ENCODE measurements around the gene FAM234B.

FAM234B gene, protein sequence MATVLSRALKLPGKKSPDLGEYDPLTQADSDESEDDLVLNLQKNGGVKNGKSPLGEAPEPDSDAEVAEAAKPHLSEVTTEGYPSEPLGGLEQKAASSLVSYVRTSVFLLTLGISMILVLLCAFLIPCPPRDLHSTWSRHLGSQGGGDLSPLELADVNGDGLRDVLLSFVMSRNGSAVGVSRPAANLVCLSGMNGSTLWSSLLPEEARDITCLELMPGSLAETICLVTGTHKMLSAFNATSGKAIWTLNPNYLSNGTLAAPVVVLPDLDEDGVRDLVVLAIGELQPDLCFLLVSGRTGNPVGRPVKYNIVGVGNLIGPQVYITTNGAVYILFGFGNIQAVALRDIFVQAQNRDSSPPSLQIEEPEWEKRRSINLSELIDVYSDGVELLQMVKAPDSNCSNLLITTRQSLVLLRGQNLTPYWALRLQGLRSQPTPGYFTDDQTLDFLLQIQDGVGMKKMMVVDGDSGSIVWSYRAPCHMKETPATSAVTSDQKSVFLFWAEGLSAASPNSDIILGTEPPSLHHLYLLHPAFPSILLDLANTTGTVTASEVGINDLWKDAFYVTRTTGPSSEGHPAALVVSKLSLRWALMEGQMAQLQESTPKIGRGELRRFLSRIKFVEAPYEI

DNA sequence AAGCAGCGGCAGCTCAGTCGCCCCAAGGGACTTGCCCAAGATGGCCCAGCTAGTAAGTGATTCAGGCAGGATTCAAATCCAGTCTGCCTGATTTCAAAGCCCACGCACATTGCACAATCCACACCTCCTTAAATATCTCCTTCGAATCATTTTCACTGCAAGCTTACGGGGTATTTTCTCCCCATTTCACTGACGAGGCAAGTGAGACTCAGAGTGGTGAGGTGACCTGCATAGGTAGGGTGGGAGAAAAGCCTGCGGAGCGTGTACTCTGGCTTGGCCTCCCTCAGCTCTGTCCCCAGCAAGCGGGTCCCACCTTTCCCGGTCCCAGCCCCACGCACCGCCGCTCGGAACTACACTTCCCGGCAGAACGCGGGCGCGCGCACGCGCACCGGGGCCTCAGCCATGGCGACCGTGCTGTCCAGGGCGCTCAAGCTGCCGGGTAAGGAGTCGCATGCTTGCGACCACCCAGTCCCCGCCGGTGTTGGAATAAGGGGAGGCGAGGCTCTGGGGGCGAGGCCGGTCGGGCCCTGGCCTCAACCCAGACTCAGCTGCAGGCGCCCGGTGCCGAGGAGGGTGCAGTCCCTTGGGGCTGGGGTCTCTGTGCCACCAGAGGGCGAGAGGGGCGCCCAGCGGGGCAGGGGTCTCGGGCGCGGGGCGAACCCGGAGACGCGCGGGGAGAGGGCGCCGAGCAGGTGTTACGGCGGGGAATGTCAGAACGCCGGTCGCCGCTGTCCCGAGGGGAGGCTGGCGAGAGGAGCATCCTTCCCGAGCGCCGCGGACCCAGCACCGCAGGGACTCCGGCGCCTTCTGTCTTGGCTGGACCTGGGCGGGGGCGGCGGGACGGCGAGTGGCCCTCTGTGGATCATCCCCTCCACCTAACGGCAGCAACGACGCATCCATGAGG, at the start of gene FAM234B:
FAM234B (plus strand) TSS at position 380 of the 904 bp plus-strand sequence; CDS start at position 403, 23 bp downstream.
- DNase-seq (ENCODE audit: insufficient read length, low spot score) (peak; percentile 85), FAIRE-seq (no peak)
- TF ChIP-seq POLR2A (IDR thresholded peaks at IDR 0.05; ENCODE audit: low read depth, low read length), result peak; percentile 62

DNA sequence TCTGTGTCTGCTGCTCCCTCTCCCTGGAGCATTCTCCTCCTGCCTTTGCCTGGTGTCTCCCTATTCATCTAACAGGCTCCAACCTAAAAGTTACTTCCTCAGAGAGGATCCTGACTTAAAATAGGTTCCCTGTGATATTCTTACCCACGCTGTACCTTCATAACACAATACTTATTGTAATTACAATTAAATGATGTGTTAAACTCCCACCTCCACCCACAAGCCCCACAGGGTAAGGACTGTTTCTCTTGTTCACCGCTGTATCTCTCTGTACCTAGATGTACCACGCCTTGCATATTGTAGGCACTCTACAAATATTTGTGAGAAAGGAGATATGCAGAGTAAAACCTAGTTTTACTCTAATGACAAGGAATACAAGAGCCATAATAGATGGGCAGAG, 49.1 kb upstream of the FAM234B start:
- FAIRE-seq, result no peak
- TF ChIP-seq POLR2A (IDR thresholded peaks at IDR 0.05; ENCODE audit: low read depth, low read length), result no peak
- DNase-seq (ENCODE audit: insufficient read length, low spot score), result no peak

DNA sequence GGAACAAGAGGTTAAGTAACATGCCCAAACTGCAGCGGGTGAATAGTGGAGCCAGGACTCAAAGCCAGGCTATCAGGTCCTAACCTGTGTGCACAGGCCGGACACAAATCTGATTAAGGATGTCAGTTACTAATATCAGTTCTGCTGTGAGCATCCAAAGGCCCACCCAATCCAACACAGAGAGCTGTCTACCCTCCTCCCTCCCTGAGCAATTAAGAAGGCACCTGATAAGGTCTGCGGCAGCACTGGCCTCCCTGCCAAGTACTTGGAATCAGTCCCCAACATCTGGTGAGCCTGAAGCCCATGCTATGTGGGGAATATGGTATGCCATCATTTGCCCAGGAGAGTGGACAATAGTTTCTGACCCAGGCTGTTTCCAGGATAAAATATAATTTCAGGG, 48.0 kb upstream of the FAM234B start:
- DNase-seq (ENCODE audit: insufficient read length, low spot score) (no peak), FAIRE-seq (no peak)
- TF ChIP-seq POLR2A (IDR thresholded peaks at IDR 0.05; ENCODE audit: low read depth, low read length), result no peak

DNA sequence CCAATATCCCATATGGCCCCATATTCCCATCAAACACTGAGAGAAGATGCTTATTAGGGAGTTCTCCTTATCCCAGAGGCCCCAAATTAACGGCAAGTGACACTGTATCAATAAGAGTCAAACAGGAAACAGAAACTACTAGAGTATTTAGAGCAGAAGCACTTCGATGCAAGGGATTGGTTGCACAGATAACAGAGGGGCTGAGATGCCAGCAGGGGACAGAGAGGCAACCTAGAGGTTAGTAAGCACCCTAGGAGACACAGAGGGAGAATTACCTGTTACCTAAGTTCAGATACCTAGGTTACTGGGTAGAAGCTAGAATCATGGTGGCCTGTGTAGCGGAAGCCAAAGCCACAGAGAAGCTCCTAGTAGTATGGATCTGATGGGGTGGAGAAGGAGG, 47.0 kb upstream of the FAM234B start:
- TF ChIP-seq POLR2A (IDR thresholded peaks at IDR 0.05; ENCODE audit: low read depth, low read length), result no peak
- DNase-seq (ENCODE audit: insufficient read length, low spot score) (no peak), FAIRE-seq (no peak)

DNA sequence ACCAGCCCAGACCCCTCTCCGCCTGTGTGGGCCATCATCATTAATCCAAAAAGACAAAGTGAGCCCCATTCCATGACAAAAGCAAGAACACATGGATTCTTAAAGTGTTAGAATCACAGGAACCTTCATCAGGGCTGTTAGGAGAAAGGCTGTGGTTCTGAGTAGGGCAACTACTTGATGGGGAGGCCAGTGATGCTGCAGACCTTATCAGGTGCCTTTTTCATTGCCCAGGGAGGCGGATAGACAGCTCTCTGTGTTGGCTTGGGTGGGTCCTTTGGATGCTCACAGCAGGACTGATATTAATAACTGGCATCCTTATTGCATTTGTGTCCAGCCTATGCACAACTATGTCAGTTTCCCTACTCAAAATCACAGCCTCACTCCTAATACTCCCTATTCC, 46.4 kb upstream of the FAM234B start:
- FAIRE-seq (no peak), DNase-seq (ENCODE audit: insufficient read length, low spot score) (no peak)
- TF ChIP-seq POLR2A (IDR thresholded peaks at IDR 0.05; ENCODE audit: low read depth, low read length), result no peak

DNA sequence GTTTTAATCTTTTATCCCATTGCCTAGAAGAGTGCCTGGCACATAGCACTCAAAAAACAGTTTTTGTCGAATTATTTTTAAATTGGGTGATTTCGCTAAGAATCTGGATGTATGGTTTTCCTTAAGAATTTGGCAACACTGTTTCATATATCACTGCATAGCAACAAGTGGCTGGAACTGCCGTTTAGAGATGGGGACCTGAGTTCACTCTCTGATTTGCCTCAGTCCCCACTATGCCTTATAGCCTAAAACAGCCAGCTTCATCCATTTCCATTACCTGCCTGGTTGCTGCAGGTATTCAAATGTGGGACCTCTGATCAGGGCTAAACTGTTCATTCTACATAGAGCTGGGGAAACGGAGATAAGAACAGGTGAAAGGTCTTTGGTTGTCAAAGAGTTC, 45.9 kb upstream of the FAM234B start:
- DNase-seq (ENCODE audit: insufficient read length, low spot score), result no peak
- FAIRE-seq, result no peak
- no peak for TF ChIP-seq POLR2A (IDR thresholded peaks at IDR 0.05; ENCODE audit: low read depth, low read length)

DNA sequence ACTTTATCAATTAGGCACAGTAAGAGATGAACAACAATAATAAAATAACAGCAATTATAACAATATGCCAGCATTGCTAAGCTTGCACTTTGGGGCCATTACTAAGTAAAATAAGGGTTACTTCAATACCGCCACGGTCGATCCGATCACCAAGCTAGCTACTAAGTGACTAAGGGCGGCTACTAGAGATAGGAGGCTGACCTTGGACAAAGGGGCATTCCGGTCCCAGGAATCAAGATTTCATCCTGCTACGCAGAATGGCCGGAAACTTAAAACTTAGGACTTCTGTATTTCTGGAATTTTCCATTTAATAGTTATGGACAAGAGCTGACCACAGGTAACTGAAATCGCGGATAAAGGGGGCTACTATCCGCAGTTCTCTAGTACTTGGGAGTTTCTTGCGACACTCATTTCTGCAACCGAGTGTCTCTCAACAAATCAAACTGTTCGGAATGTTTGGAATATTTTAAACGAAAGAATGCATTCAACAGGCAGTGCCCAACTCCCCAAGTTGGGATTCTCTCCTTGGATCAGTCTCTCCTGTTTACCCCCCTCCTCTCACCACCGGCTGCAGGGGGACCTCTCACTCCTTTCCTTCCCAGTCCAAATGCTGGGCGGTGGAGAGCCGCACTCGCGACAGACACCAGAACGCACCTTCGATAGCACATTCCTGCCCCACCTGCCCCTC, 44.8 kb upstream of the FAM234B start:
- no peak for FAIRE-seq
- TF ChIP-seq POLR2A (IDR thresholded peaks at IDR 0.05; ENCODE audit: low read depth, low read length), result no peak
- DNase-seq (ENCODE audit: insufficient read length, low spot score), result no peak

DNA sequence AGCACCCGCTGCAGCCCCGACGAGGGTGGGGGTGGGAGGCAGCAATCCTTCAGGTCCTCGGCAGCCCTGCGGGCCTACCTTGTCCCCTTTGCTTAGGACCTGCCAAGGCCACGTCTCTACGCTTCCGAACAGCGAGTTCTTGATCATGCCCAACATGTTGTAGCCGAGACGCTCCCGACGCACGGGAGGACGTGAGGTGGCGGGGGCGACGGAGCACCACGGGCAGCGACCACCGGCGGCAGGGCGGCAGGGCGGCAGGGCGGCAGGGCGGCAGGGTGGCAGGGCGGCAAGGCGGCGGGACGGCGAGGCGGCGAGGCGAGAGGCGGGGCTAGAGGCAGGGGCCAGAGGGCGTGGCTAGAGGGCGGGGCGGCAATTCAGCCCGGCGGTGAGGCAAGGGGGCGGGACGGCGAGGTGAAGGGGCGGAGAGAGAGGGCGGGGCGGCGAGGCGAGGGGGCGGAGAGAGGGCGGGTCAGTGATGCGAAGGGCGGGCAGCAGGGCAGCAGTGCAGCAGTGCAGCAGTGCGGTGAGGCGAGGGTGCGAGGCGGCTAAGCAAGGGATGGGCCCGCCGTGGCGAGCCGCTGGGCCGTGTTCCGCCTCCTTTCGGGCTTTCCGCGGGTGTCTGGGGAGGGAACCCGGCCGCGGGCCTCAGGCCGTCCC, 44.1 kb upstream of the FAM234B start, which contains the start of gene HEBP1:
HEBP1 (minus strand) TSS at position 307 of the 657 bp plus-strand sequence; CDS start at position 156, 151 bp downstream.
- TF ChIP-seq POLR2A (IDR thresholded peaks at IDR 0.05; ENCODE audit: low read depth, low read length), result peak; percentile 98
- DNase-seq (ENCODE audit: insufficient read length, low spot score) (peak; percentile 89), FAIRE-seq (no peak)

DNA sequence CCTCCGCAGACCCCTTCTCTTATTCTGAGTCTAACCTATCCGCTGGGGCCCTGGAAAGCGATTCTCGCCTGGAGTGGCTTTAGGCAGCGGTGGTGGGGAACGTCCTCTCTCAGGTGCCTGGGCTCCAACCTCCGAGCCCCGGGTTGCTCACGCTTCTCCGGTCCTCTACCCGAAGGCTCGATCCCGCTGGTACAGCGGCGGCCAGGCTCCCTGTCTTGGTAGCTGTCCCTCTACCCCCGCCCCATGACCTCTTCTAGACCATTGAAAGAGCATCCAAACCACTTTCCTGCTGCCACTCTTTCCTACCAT, 43.6 kb upstream of the FAM234B start:
- DNase-seq (ENCODE audit: insufficient read length, low spot score), result peak; percentile 39
- no peak for TF ChIP-seq POLR2A (IDR thresholded peaks at IDR 0.05; ENCODE audit: low read depth, low read length)
- no peak for FAIRE-seq

DNA sequence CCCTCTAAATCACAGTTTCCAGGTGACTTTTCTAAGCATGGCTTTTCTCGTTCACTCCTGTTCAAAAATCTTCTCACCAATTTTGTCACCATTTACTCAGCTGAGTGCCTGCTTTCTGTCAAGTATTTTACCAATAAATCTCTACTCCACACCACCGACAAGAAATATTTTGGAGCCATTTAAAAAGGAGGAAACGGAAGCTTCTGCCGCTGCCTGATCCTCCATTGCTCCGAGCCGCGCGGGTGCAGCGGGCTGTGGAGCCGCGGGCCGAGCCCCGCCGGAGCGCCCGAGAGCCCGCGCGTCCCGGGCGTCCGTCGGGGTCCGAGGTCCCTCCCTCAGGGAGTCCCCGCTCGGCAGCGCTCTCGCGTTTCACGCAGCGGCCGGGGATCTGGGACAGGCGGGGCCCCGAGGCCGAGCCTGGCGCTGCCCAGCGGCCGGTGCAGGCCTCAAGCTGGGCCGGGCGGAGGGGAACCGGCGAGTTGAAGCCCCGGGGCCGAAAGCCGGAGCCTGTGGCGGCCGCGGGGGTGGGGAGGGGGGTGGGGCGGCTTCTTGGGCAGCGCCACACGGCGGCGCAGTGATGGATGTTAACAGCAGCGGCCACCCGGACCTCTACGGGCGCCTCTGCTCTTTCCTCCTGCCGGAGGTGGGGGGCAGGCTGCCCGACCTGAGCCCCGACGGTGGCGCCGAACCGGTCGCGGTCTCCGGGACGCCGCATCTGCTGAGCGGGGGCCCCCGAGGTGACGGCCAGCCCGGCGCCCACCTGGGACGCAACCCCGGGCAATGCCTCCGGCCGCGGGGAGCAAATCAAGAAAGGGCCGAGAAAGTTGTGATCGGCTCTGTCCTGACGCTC, 43.0 kb upstream of the FAM234B start:
- FAIRE-seq (no peak), DNase-seq (ENCODE audit: insufficient read length, low spot score) (peak; percentile 54)
- no peak for TF ChIP-seq POLR2A (IDR thresholded peaks at IDR 0.05; ENCODE audit: low read depth, low read length)

DNA sequence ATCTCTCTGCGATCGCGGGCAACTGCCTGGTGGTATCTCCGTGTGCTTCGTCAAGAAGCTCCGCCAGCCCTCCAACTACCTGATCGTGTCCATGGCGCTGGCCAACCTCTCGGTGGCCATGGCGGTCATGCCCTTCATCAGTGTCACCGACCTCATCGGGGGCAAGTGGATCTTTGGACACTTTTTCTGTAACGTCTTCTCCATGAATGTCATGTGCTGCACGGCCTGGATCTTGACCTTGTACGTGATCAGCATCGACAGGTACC, 42.5 kb upstream of the FAM234B start:
- no peak for FAIRE-seq
- no peak for TF ChIP-seq POLR2A (IDR thresholded peaks at IDR 0.05; ENCODE audit: low read depth, low read length)
- no peak for DNase-seq (ENCODE audit: insufficient read length, low spot score)

DNA sequence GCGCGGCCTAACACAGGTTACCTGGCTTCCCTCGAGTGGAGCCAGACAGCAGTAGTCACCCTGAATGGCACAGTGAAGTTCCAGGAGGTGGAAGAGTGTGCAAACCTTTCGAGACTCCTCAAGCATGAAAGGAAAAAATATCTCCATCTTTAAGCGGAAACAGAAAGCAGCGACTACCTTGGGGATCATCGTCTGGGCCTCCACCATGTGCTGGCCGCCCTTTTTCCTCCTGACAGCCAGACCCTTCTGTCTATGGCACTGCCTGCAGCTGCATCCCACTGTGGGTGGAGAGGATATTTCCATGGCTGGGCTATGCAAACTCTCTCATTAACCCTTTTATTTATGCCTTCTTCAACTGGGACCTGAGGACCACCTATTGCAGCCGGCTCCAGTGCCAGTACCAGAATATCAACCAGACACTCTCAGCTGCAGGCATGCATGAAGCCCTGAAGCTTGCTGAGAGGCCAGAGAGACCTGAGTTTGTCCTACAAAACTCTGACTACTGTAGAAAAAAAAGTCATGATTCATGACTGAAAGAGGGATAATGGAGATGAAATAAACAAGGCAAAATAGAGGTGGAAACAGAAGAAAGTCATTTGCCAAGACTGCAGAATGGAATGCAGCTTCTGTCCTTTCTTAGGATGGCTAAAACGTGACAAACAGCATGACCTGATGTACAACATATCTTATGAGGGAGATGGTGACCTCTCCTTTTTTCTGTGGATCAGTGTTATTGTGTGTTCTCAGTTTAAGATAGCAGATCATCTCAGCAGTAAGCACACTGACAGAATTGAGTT, 41.7 kb upstream of the FAM234B start:
- FAIRE-seq, result no peak
- TF ChIP-seq POLR2A (IDR thresholded peaks at IDR 0.05; ENCODE audit: low read depth, low read length), result no peak
- no peak for DNase-seq (ENCODE audit: insufficient read length, low spot score)

Measured in H54 (cell line).